Measurements from ENCODE around the gene SEMA5A.

DNA sequence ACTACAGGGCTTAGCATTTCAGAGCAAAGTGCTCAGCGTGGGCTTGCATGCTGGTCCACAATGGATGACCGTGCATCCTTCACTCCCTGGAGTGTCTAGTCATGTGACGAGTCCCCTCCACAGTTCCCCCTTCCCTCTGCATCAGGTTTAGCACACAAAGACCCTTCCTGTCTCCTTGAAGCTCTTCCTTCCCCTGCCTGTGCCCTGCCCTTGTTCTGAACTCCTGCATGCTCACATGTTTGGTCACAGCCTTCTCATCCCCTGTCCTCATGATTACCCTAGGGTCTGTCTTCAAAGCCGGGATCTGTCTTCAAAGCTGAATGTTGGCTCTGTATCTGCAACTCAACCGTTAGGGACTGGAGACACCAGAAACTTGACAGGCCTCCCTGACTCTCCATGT, 388.9 kb downstream of the SEMA5A start:
- TF ChIP-seq SIN3A (IDR thresholded peaks at IDR 0.05; ENCODE audit: borderline replicate concordance, low read depth, low read length) (no peak), YY1 (IDR thresholded peaks at IDR 0.05; ENCODE audit: low read depth) (no peak), EP300 (IDR thresholded peaks at IDR 0.05; ENCODE audit: borderline replicate concordance in 1 of 2, low read depth in 1 of 2, low read length in 1 of 2) (no peak), TAF1 (IDR thresholded peaks at IDR 0.05; ENCODE audit: borderline replicate concordance, low read depth, low read length) (no peak)
- TF ChIP-seq, protein P1, sequence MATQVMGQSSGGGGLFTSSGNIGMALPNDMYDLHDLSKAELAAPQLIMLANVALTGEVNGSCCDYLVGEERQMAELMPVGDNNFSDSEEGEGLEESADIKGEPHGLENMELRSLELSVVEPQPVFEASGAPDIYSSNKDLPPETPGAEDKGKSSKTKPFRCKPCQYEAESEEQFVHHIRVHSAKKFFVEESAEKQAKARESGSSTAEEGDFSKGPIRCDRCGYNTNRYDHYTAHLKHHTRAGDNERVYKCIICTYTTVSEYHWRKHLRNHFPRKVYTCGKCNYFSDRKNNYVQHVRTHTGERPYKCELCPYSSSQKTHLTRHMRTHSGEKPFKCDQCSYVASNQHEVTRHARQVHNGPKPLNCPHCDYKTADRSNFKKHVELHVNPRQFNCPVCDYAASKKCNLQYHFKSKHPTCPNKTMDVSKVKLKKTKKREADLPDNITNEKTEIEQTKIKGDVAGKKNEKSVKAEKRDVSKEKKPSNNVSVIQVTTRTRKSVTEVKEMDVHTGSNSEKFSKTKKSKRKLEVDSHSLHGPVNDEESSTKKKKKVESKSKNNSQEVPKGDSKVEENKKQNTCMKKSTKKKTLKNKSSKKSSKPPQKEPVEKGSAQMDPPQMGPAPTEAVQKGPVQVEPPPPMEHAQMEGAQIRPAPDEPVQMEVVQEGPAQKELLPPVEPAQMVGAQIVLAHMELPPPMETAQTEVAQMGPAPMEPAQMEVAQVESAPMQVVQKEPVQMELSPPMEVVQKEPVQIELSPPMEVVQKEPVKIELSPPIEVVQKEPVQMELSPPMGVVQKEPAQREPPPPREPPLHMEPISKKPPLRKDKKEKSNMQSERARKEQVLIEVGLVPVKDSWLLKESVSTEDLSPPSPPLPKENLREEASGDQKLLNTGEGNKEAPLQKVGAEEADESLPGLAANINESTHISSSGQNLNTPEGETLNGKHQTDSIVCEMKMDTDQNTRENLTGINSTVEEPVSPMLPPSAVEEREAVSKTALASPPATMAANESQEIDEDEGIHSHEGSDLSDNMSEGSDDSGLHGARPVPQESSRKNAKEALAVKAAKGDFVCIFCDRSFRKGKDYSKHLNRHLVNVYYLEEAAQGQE (IDR thresholded peaks at IDR 0.05; ENCODE audit: low read depth, low read length) = no peak
- TF ChIP-seq, protein P2, sequence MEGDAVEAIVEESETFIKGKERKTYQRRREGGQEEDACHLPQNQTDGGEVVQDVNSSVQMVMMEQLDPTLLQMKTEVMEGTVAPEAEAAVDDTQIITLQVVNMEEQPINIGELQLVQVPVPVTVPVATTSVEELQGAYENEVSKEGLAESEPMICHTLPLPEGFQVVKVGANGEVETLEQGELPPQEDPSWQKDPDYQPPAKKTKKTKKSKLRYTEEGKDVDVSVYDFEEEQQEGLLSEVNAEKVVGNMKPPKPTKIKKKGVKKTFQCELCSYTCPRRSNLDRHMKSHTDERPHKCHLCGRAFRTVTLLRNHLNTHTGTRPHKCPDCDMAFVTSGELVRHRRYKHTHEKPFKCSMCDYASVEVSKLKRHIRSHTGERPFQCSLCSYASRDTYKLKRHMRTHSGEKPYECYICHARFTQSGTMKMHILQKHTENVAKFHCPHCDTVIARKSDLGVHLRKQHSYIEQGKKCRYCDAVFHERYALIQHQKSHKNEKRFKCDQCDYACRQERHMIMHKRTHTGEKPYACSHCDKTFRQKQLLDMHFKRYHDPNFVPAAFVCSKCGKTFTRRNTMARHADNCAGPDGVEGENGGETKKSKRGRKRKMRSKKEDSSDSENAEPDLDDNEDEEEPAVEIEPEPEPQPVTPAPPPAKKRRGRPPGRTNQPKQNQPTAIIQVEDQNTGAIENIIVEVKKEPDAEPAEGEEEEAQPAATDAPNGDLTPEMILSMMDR (IDR thresholded peaks at IDR 0.05) = no peak
